DOHH2 (cell line): Measurements from ENCODE around the gene IL16.

ENCODE experiments used
- H3F3A ChIP-seq: fragments of 200-600 bp; sonication (generic), shearing (Covaris generic); 2 replicates; pipeline ENCODE4 v1.6.0; 2016; ENCODE audit warnings: antibody characterized with exemption, mild to moderate bottlenecking; ENCODE audit not compliant: control insufficient read depth, insufficient read depth
- H3K27ac ChIP-seq: fragments of 200-600 bp; sonication (generic); 2 replicates; pipeline ENCODE4 v1.5.1; 2014; ENCODE audit warnings: low read depth, mild to moderate bottlenecking, low read length, moderate library complexity
- H3K27me3 ChIP-seq: fragments of 200-600 bp; sonication (generic); 2 replicates; pipeline ENCODE4 v1.6.1; 2014; ENCODE audit warnings: mild to moderate bottlenecking, low read length, mixed read lengths; ENCODE audit not compliant: control insufficient read depth
- H3K36me3 ChIP-seq: fragments of 200-600 bp; sonication (generic); 2 replicates; pipeline ENCODE4 v1.6.1; 2014; ENCODE audit warnings: mild to moderate bottlenecking, low read length, moderate library complexity, mixed read lengths; ENCODE audit not compliant: control insufficient read depth
- H3K4me1 ChIP-seq: fragments of 200-600 bp; sonication (generic); 2 replicates; pipeline ENCODE4 v1.6.1; 2014; ENCODE audit warnings: mild to moderate bottlenecking, low read length, mixed read lengths; ENCODE audit not compliant: control insufficient read depth
- H3K4me2 ChIP-seq: fragments of 200-600 bp; sonication (generic); 2 replicates; pipeline ENCODE4 v1.6.0; 2014; ENCODE audit warnings: mild to moderate bottlenecking, low read length, moderate library complexity
- H3K4me3 ChIP-seq: fragments of 200-600 bp; sonication (generic); 2 replicates; pipeline ENCODE4 v1.5.1; 2014; ENCODE audit warnings: mild to moderate bottlenecking, low read length, mixed read lengths
- H3K79me2 ChIP-seq: fragments of 200-600 bp; sonication (generic); 2 replicates; pipeline ENCODE4 v1.6.1; 2014; ENCODE audit warnings: mild to moderate bottlenecking, low read length, mixed read lengths; ENCODE audit not compliant: control insufficient read depth
- H3K9me2 ChIP-seq: fragments of 200-600 bp; sonication (generic); replicated peaks from 2 replicates; pipeline ENCODE4 v1.6.1; 2014; ENCODE audit warnings: mild to moderate bottlenecking, low read length, mixed read lengths; ENCODE audit not compliant: control insufficient read depth
- H3K9me3 ChIP-seq: fragments of 200-600 bp; sonication (generic); 2 replicates; pipeline ENCODE4 v1.6.1; 2014; ENCODE audit warnings: antibody characterized with exemption, low read length, mixed read lengths; ENCODE audit not compliant: control insufficient read depth, insufficient read depth
- H4K20me1 ChIP-seq: fragments of 200-600 bp; sonication (generic); 2 replicates; pipeline ENCODE4 v1.6.0; 2014; ENCODE audit warnings: low read depth, mild to moderate bottlenecking, antibody characterized with exemption, low read length, moderate library complexity; ENCODE audit not compliant: control insufficient read depth, insufficient read depth
- EZH2phosphoT487 ChIP-seq: fragments of 200-600 bp; sonication (generic); IDR thresholded peaks from 2 replicates; pipeline ENCODE4 v1.6.1; 2017; ENCODE audit warnings: borderline replicate concordance, mild to moderate bottlenecking, antibody characterized with exemption, low read length, moderate library complexity, mixed read lengths
- TF ChIP-seq, protein P1 (sequence below): fragments of 200-600 bp; sonication (generic); IDR thresholded peaks from one replicate; pipeline ENCODE4 v1.5.1; 2014; ENCODE audit warnings: antibody characterized with exemption, mild to moderate bottlenecking, low read depth, low read length; ENCODE audit not compliant: poor library complexity, severe bottlenecking

Gene IL16

DNA sequence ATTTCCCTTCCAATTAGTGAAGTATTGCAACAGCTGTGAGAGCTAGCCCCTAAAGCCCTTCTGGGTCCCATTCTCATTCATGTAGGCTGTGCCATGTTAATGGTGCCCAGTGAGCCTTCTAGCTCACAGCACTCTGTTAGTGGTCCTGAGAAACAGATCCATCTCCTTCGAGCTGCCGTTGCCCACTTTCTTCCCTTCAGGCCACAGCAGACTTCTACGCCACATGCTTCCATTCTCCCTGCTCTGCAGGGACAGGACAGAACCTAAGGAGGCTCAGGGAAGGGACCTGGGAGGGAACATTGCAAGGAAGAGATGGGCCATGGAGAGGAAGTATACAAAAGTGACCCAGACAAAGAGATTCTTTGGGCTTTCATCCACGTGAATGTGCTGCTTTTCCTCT is 139.0 kb downstream of the IL16 start:
- no peaks in the 10 kb centered on the region for H3F3A ChIP-seq
- H4K20me1 ChIP-seq: no peaks in the 10 kb centered on the region
- H3K9me3 ChIP-seq: no peaks in the 10 kb centered on the region
- H3K4me3 ChIP-seq: no peak overlapping the region
- TF ChIP-seq EZH2phosphoT487: no peak
- TF ChIP-seq, protein P1, sequence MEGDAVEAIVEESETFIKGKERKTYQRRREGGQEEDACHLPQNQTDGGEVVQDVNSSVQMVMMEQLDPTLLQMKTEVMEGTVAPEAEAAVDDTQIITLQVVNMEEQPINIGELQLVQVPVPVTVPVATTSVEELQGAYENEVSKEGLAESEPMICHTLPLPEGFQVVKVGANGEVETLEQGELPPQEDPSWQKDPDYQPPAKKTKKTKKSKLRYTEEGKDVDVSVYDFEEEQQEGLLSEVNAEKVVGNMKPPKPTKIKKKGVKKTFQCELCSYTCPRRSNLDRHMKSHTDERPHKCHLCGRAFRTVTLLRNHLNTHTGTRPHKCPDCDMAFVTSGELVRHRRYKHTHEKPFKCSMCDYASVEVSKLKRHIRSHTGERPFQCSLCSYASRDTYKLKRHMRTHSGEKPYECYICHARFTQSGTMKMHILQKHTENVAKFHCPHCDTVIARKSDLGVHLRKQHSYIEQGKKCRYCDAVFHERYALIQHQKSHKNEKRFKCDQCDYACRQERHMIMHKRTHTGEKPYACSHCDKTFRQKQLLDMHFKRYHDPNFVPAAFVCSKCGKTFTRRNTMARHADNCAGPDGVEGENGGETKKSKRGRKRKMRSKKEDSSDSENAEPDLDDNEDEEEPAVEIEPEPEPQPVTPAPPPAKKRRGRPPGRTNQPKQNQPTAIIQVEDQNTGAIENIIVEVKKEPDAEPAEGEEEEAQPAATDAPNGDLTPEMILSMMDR: no peak
- H3K4me1 ChIP-seq: peaks cover 5% of the 10 kb centered on the region; the same call in 1 of the 2 replicates
- peaks cover 6% of the 10 kb centered on the region for H3K27me3 ChIP-seq
- H3K36me3 ChIP-seq: no peaks in the 10 kb centered on the region
- no peaks in the 10 kb centered on the region for H3K9me2 ChIP-seq
- no peak overlapping the region for H3K27ac ChIP-seq
- no peaks in the 10 kb centered on the region for H3K79me2 ChIP-seq
- H3K4me2 ChIP-seq: no peak overlapping the region

DNA sequence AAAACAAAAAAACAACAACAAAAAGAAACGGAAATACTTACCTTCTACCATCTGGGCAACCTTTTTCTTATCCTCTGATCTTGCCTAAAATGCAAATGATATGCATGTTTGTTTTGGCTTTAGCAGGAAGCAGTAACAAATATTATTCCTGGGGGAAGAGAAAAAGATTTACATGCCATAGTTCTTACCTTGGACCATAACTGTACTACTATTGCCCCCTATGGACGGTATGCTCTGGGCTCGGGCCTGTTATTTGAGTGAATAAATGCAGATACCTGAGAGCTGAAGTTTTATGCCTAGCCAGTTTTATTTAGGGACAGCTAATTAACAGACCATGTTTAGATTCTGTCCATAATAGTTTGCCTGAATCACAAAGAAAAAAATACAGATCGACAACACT is 139.9 kb downstream of the IL16 start:
- Histone ChIP-seq H3K4me2 (no peak overlapping the region), H3K4me3 (no peak overlapping the region), H3F3A (no peaks in the 10 kb centered on the region), H3K27ac (no peak overlapping the region), H4K20me1 (no peaks in the 10 kb centered on the region), H3K36me3 (no peaks in the 10 kb centered on the region), H3K79me2 (no peaks in the 10 kb centered on the region), H3K9me3 (no peaks in the 10 kb centered on the region), H3K4me1 (peaks cover 5% of the 10 kb centered on the region; the same call in 1 of the 2 replicates), H3K9me2 (no peaks in the 10 kb centered on the region), H3K27me3 (peaks cover 12% of the 10 kb centered on the region)
- no peak for TF ChIP-seq EZH2phosphoT487
- TF ChIP-seq, protein P1: peak; percentile 69

DNA sequence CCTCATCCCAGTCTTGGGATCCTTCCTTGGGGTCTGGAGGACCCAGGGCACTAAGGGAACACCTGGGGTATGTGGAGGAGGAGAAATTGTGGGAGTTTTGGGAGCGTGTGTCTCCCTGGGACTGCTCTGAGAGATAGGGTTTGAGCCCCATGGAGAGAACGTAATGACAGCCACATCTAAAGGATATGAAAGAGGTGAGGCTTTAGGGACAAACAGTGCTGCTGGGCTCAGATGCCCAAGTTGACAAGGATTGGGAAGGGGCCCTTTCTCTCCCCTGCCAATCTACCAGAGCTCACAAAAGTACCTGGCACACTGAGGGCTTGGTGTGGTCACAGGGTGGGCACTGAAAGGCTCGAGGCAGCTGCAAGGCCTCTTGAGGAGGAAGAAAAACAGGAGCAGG is 140.6 kb downstream of the IL16 start:
- Histone ChIP-seq H3K27ac (no peak overlapping the region), H3F3A (no peaks in the 10 kb centered on the region), H3K27me3 (peaks cover 12% of the 10 kb centered on the region), H3K36me3 (no peaks in the 10 kb centered on the region), H3K79me2 (no peaks in the 10 kb centered on the region), H4K20me1 (no peaks in the 10 kb centered on the region), H3K4me2 (no peak overlapping the region), H3K9me3 (no peaks in the 10 kb centered on the region), H3K4me3 (no peak overlapping the region), H3K4me1 (peaks cover 5% of the 10 kb centered on the region; the same call in 1 of the 2 replicates), H3K9me2 (no peaks in the 10 kb centered on the region)
- TF ChIP-seq, protein P1: no peak
- TF ChIP-seq EZH2phosphoT487: no peak

DNA sequence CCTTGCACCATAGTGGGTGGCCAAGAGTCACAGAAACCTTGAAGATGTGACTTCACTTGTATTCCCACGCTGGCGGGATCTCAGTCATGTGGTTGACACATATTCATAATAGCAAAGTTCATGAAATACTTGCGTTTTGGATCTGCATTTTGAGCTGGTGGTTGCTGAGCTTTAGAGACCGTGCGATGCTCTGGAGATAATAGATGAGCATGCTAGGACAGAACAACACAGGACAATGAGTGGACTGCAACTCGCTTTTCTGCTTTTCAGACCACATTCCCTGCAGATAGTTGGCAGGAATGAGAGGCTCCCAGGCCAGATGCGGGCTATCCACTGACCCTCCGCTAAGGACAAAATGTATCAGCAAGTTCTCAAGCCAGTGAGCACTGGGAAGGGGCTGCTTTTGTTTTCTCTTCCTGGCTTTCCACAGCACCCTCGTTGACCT is 141.1 kb downstream of the IL16 start:
- H3K79me2 ChIP-seq: no peaks in the 10 kb centered on the region
- no peaks in the 10 kb centered on the region for H3K9me2 ChIP-seq
- H3K9me3 ChIP-seq: no peaks in the 10 kb centered on the region
- no peak overlapping the region for H3K4me2 ChIP-seq
- H3F3A ChIP-seq: no peaks in the 10 kb centered on the region
- no peaks in the 10 kb centered on the region for H3K36me3 ChIP-seq
- TF ChIP-seq EZH2phosphoT487: no peak
- TF ChIP-seq, protein P1: no peak
- no peak overlapping the region for H3K4me3 ChIP-seq
- H3K4me1 ChIP-seq: peaks cover 5% of the 10 kb centered on the region; the same call in 1 of the 2 replicates
- H4K20me1 ChIP-seq: no peaks in the 10 kb centered on the region
- peaks cover 12% of the 10 kb centered on the region for H3K27me3 ChIP-seq
- H3K27ac ChIP-seq: no peak overlapping the region
